SK-N-MC (cell line): ENCODE results near the gene TTLL5.

ENCODE experiments used
- EZH2 ChIP-seq: fragments of 200-600 bp; sonication (generic); IDR thresholded peaks from one replicate; pipeline ENCODE4 v1.6.1; 2017; ENCODE audit warnings: antibody characterized with exemption
- FOXP2 ChIP-seq: optimal IDR thresholded peaks from 2 replicates; pipeline ENCODE3; 2011; ENCODE audit warnings: mild to moderate bottlenecking, moderate library complexity; ENCODE audit not compliant: insufficient read depth; ENCODE audit errors: extremely low read length, control extremely low read depth
- POLR2AphosphoS5 ChIP-seq: IDR thresholded peaks from 2 replicates; pipeline ENCODE4 v1.6.1; 2012; ENCODE audit warnings: mild to moderate bottlenecking, low read depth, low read length, borderline replicate concordance

DNA sequence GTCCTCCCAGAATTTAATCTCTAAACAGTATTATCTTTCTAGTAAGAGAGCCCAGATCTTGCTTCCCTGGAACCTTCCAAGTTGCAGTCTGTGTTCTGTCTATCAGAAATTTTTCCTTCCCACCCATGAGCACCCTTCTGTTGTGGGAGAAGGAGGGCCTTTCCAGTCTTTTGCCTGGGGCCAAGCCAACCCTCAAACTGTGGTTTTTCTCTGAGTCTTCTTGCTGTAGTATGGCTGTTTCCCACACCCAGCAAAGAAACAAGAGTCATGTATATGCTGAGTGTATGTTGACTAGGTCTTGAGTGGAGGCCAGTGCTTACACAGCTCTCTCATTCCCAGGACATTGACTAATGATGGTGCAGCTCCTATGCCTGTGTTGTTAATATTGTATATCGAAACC is 216.2 kb downstream of the TTLL5 start:
- no peak for TF ChIP-seq EZH2
- no peak for TF ChIP-seq POLR2AphosphoS5
- TF ChIP-seq FOXP2 = no peak
